ENCODE measurements around the gene TMEM151B.

The TMEM151B gene

DNA sequence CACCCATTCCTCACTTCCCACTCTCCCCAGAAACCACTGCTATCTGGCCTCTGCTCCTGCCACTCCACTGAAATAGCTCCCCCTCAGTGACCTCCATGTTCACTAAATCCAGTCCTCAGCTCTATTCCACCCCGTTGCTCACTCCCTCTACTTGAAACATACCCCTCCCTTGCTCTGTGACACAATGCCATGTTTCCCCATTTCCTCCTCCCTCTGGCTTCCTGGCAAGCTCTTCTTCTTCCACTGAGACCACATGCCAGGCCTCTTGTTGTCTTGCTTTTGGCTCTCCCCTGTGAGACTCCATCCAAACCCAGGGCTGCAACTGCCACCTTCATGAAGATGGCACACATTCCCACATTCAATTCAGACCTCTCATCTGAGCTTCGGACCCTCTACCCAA, 13.9 kb downstream of the TMEM151B start:
- no peak overlapping the region for H3K4me3 ChIP-seq (ENCODE audit: low read depth, low read length)
- TF ChIP-seq, protein P1, sequence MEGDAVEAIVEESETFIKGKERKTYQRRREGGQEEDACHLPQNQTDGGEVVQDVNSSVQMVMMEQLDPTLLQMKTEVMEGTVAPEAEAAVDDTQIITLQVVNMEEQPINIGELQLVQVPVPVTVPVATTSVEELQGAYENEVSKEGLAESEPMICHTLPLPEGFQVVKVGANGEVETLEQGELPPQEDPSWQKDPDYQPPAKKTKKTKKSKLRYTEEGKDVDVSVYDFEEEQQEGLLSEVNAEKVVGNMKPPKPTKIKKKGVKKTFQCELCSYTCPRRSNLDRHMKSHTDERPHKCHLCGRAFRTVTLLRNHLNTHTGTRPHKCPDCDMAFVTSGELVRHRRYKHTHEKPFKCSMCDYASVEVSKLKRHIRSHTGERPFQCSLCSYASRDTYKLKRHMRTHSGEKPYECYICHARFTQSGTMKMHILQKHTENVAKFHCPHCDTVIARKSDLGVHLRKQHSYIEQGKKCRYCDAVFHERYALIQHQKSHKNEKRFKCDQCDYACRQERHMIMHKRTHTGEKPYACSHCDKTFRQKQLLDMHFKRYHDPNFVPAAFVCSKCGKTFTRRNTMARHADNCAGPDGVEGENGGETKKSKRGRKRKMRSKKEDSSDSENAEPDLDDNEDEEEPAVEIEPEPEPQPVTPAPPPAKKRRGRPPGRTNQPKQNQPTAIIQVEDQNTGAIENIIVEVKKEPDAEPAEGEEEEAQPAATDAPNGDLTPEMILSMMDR (IDR thresholded peaks at IDR 0.05; ENCODE audit: low read depth, low read length), result no peak

DNA sequence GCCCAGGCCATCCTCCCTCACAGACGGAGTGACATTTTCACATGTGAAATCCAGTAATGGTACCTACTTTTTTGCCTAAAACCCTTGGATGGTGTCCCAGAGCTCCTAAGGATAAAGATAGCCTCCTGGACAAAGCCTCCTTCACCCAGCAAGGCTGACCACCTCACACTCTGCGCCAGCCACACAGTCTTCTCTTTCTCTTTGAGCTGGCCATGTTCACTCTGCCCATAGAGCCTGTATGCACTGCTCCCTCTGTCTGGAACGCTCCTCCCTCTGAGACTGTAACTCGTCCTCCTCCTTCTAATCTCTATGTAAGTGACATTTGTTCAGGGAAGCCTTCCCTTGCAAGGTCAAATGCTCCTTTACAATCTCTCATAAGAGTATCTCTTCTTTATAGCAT, 14.6 kb downstream of the TMEM151B start:
- TF ChIP-seq, protein P1 (IDR thresholded peaks at IDR 0.05; ENCODE audit: low read depth, low read length), result no peak
- H3K4me3 ChIP-seq (ENCODE audit: low read depth, low read length), result no peak overlapping the region

DNA sequence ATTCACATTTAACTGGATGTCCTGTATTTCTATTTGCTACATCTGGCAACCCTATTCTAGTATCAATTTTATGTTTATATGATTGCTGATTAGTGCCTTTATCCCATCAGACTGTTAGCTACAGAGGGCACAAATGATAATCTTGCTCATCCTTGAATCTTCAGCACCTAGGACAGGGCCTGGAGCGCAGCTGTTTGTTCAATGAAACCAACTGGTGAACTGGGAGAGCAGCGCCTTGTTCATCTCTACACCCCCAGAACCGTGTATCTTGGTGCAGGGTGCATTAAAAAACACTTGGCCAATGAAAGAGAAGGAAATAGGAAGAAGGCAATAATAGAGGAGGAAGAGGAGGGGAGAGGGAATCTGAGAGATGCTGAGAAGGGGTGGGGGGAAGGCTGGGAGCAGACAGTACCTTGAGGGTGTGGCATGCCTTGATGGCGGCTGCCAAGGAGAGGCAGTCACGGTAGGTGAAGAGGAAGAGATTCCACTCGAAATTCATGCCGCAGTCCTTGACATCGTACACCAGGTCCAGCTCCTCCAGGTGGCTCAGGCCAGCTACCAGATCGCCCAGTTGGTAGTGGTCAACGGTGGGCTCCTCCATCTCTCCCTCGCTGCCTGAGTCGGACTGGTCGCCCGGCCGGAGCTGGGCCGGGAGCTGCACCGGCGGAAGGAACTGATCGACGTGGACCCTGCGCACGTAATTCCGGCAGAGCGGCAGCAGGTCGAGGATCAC, 15.5 kb downstream of the TMEM151B start:
- TF ChIP-seq, protein P1 (IDR thresholded peaks at IDR 0.05; ENCODE audit: low read depth, low read length), result no peak
- H3K4me3 ChIP-seq (ENCODE audit: low read depth, low read length), result no peak overlapping the region

DNA sequence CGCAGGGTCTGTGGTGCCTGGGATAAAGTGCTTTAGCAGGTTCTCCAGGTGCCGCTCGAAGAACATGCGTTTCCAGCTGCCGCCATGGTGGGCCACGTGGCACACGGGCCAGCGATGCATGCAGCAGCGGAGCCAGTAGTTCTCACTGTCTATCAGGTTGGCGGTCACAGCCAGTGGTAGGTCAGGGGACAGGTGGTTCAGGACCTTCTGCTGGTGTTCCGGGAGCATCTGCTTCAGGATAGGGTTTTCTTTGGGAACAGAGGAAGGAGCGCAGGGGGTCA, 16.0 kb downstream of the TMEM151B start:
- H3K4me3 ChIP-seq (ENCODE audit: low read depth, low read length), result no peak overlapping the region
- TF ChIP-seq, protein P1 (IDR thresholded peaks at IDR 0.05; ENCODE audit: low read depth, low read length), result no peak

DNA sequence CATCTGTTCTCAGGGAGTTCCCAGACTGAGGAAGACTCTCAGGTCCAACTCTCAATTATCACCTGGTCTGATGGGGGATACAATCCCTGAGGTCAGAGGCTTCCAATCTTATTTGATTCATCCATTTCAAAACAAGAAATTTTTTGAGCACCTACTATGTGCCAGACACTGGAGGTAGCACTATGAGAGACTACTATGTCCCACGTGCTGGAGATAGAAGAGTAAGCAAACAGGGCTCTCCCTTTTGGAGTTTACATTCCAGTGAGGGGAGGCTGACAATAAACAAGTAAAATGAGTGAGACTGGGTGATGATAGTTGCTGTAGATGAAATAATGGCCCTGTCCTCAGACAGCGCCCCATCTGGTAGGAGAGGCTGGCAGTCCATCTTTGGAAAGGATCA, 16.5 kb downstream of the TMEM151B start:
- no peak overlapping the region for H3K4me3 ChIP-seq (ENCODE audit: low read depth, low read length)
- TF ChIP-seq, protein P1 (IDR thresholded peaks at IDR 0.05; ENCODE audit: low read depth, low read length), result no peak

DNA sequence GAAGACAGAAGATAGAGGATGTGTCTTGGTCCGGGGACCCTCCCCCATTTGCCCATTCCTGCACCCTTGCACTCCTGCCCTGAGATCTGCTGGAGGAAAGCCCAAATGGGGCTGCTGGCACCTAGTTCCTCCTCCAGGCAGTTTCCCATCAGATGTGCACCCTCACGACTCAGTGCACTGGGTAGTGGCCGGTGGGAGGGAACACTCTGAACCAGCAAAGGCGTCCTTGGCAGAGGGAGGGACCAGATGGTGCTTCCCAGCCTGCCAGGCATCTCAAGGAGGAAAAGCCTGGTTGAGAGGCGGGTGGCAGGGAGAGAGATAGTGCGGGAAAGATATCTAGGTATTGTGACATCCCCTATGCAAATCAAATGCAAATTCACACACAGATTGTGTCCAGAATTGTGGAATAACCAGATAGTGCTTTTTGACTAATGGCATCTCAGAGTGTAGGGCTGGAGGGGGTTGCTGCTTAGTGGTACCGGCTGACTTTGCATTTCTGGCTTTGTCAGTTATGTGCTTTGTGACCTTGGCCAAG, 19.5 kb downstream of the TMEM151B start:
- TF ChIP-seq, protein P1 (IDR thresholded peaks at IDR 0.05; ENCODE audit: low read depth, low read length), result no peak
- H3K4me3 ChIP-seq (ENCODE audit: low read depth, low read length), result no peak overlapping the region

DNA sequence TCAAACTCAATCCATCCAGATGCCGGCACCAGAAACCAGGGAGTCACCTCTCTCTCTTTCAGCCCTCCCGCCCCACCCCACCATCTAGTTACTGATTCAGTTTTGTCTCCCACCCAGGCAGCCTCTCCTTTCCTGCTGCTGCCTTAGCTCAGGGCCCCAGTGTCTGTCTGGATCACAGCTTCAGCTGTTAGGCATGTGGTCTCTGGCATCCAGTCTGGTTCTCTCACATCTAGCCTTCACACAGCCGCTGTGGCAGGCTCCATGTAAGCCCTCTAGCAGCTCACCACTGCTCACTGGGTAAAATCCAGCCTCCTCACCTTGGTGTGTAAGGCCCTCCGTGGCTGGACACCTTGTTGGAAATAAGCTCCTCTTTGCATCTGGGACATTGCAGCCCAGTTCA, 21.6 kb downstream of the TMEM151B start:
- TF ChIP-seq, protein P1 (IDR thresholded peaks at IDR 0.05; ENCODE audit: low read depth, low read length), result no peak
- H3K4me3 ChIP-seq (ENCODE audit: low read depth, low read length), result no peak overlapping the region
